HG03558 (cell line): ENCODE results near the gene RHOT1.
"Not testable (repeated sequence)": the region's sequence is repeated elsewhere in the genome, so short reads cannot be mapped to it uniquely, and the experiment has no call there.

Experiments
- ATAC-seq: cut with Tn5 transposase; IDR thresholded peaks from one replicate; pipeline ENCODE4 v1.9.1; 2021; ENCODE audit warnings: moderate number of reproducible peaks; ENCODE audit not compliant: unreplicated experiment; ENCODE audit errors: extremely low read depth

RHOT1 gene

GRCh38 chr17:32215696-32216095, 73.4 kb downstream of the RHOT1 start:
- no peak for ATAC-seq

GRCh38 chr17:32222621-32223020, 80.3 kb downstream of the RHOT1 start:
- ATAC-seq, result no peak

- ATAC-seq, result no peak
Measured at GRCh38 chr17:32223703-32224102, 81.4 kb downstream of the RHOT1 start.

GRCh38 chr17:32226886-32227285, 84.6 kb downstream of the RHOT1 start:
- no peak for ATAC-seq

GRCh38 chr17:32227910-32228309, 85.6 kb downstream of the RHOT1 start:
- no peak for ATAC-seq

- no peak for ATAC-seq
Measured at GRCh38 chr17:32235588-32235987, 93.3 kb downstream of the RHOT1 start.

- ATAC-seq, result no peak
Measured at GRCh38 chr17:32239456-32239855, 97.2 kb downstream of the RHOT1 start.

GRCh38 chr17:32240750-32241149, 98.4 kb downstream of the RHOT1 start:
- ATAC-seq, result no peak

- no peak for ATAC-seq
Measured at GRCh38 chr17:32241640-32242039, 99.3 kb downstream of the RHOT1 start.

GRCh38 chr17:32249475-32249874, 107.2 kb downstream of the RHOT1 start:
- no peak for ATAC-seq

GRCh38 chr17:32253117-32253611, 110.9 kb downstream of the RHOT1 start:
- ATAC-seq, result no peak

GRCh38 chr17:32256012-32256700, 113.9 kb downstream of the RHOT1 start:
- ATAC-seq, result no peak

- ATAC-seq, result no peak
Measured at GRCh38 chr17:32256701-32257019, 114.4 kb downstream of the RHOT1 start.

- ATAC-seq, result no peak
Measured at GRCh38 chr17:32258383-32259140, 116.3 kb downstream of the RHOT1 start.

GRCh38 chr17:32259586-32259985, 117.3 kb downstream of the RHOT1 start:
- ATAC-seq, result no peak

- ATAC-seq, result no peak
Measured at GRCh38 chr17:32261417-32261736, 119.1 kb downstream of the RHOT1 start.

GRCh38 chr17:32261936-32262510, 119.7 kb downstream of the RHOT1 start:
- no peak for ATAC-seq

GRCh38 chr17:32263515-32263914, 121.2 kb downstream of the RHOT1 start:
- not testable (repeated sequence) for ATAC-seq

GRCh38 chr17:32264140-32264799, 122.0 kb downstream of the RHOT1 start:
- no peak for ATAC-seq

GRCh38 chr17:32264823-32265191, 122.5 kb downstream of the RHOT1 start:
- ATAC-seq, result no peak
